Measurements from ENCODE around the gene XPR1. TPM values are rescaled to one million over a fixed set of nuclear protein-coding genes. Genes with fewer than 3 reads are reported as not detected.

The XPR1 gene
- total RNA-seq, 2 donors from 2014 or later, result 39.3 to 50.9 TPM

- no peaks in the 10 kb centered on the region for H3K36me3 ChIP-seq (ENCODE audit: control insufficient read depth, insufficient read depth, low read length)
- 95% methylated on average over 1 of the region's 1 CpG; no CpG with 5 or more reads in 1 of the 2 experiments for WGBS, 2 experiments (ENCODE audit: insufficient coverage in 1 of 2, insufficient read length in 1 of 2)
- no peak overlapping the region for H3K4me3 Mint-ChIP-seq
- H3K9me3 Mint-ChIP-seq, result no peaks in the 10 kb centered on the region
- H3K27ac ChIP-seq (ENCODE audit: low read depth, low read length), result no peak overlapping the region
- no peak overlapping the region for H3K27ac Mint-ChIP-seq
- no peak overlapping the region for H3K4me3 ChIP-seq (ENCODE audit: low read length)
- H3K9ac ChIP-seq (ENCODE audit: extremely low read depth, low read length, poor library complexity, severe bottlenecking), result no peak overlapping the region
- no peaks in the 10 kb centered on the region for H3K36me3 Mint-ChIP-seq (ENCODE audit: low read depth)
- H3K4me1 ChIP-seq (ENCODE audit: control insufficient read depth, insufficient read depth, low read length), result no peaks in the 10 kb centered on the region
- TF ChIP-seq CTCF (conservative IDR thresholded peaks at IDR 0.05), result no peak
- H3K9me3 ChIP-seq (ENCODE audit: control insufficient read depth, low read length), result no peaks in the 10 kb centered on the region
- H3K27me3 ChIP-seq (ENCODE audit: control insufficient read depth, insufficient read depth, low read length, poor library complexity, severe bottlenecking), result no peaks in the 10 kb centered on the region
- no peaks in the 10 kb centered on the region for H3K27me3 Mint-ChIP-seq (ENCODE audit: insufficient read depth)
- no peaks in the 10 kb centered on the region for H3K4me1 Mint-ChIP-seq
- no peak for DNase-seq
Observed at GRCh38 chr1:180800945-180801344, 169.1 kb downstream of the XPR1 start.

DNA sequence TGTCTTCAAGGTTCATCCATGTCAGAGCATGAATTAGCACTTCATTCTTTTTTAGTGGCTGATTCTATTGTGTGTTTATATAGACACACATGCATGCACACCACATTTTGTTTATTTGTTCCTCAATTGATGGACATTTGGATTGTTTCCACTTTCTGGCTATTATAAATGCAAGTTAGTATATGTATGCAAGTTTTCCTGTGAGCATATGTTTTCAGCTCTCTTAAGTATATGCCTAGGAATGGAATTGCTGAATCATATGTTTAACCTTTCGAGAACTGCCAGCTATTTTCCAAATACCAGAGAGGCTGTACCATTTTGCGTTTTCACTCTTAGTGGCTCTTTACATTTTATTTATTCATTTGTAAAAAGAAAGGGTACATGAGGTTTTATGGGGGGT lies 171.0 kb downstream of the XPR1 start:
- no peaks in the 10 kb centered on the region for H3K27me3 Mint-ChIP-seq (ENCODE audit: insufficient read depth)
- H3K4me1 ChIP-seq (ENCODE audit: control insufficient read depth, insufficient read depth, low read length), result no peaks in the 10 kb centered on the region
- no peaks in the 10 kb centered on the region for H3K4me1 Mint-ChIP-seq
- H3K9me3 ChIP-seq (ENCODE audit: control insufficient read depth, low read length), result no peaks in the 10 kb centered on the region
- no peaks in the 10 kb centered on the region for H3K36me3 ChIP-seq (ENCODE audit: control insufficient read depth, insufficient read depth, low read length)
- DNase-seq, result no peak
- no peaks in the 10 kb centered on the region for H3K9me3 Mint-ChIP-seq
- 97% methylated on average over 2 of the region's 2 CpGs; no CpG with 5 or more reads in 1 of the 2 experiments for WGBS, 2 experiments (ENCODE audit: insufficient coverage in 1 of 2, insufficient read length in 1 of 2)
- no peak overlapping the region for H3K4me3 Mint-ChIP-seq
- no peak for TF ChIP-seq CTCF (conservative IDR thresholded peaks at IDR 0.05)
- H3K27ac ChIP-seq (ENCODE audit: low read depth, low read length), result no peak overlapping the region
- no peak overlapping the region for H3K4me3 ChIP-seq (ENCODE audit: low read length)
- no peak overlapping the region for H3K27ac Mint-ChIP-seq
- no peaks in the 10 kb centered on the region for H3K27me3 ChIP-seq (ENCODE audit: control insufficient read depth, insufficient read depth, low read length, poor library complexity, severe bottlenecking)
- peaks cover 6% of the 10 kb centered on the region for H3K36me3 Mint-ChIP-seq (ENCODE audit: low read depth)
- no peak overlapping the region for H3K9ac ChIP-seq (ENCODE audit: extremely low read depth, low read length, poor library complexity, severe bottlenecking)

- Histone ChIP-seq H3K9ac (ENCODE audit: extremely low read depth, low read length, poor library complexity, severe bottlenecking) (no peak overlapping the region), H3K4me3 (ENCODE audit: low read length) (no peak overlapping the region), H3K27me3 (ENCODE audit: control insufficient read depth, insufficient read depth, low read length, poor library complexity, severe bottlenecking) (no peaks in the 10 kb centered on the region), H3K4me1 (ENCODE audit: control insufficient read depth, insufficient read depth, low read length) (no peaks in the 10 kb centered on the region), H3K36me3 (ENCODE audit: control insufficient read depth, insufficient read depth, low read length) (peaks cover 9% of the 10 kb centered on the region), H3K9me3 (ENCODE audit: control insufficient read depth, low read length) (peaks cover 7% of the 10 kb centered on the region), H3K27ac (ENCODE audit: low read depth, low read length) (no peak overlapping the region)
- H3K9me3 Mint-ChIP-seq, result no peaks in the 10 kb centered on the region
- H3K27ac Mint-ChIP-seq, result no peak overlapping the region
- no peak for TF ChIP-seq CTCF (conservative IDR thresholded peaks at IDR 0.05)
- DNase-seq, result no peak
- H3K36me3 Mint-ChIP-seq (ENCODE audit: low read depth), result peaks cover 13% of the 10 kb centered on the region
- H3K4me3 Mint-ChIP-seq, result no peak overlapping the region
- H3K27me3 Mint-ChIP-seq (ENCODE audit: insufficient read depth), result no peaks in the 10 kb centered on the region
- H3K4me1 Mint-ChIP-seq, result no peaks in the 10 kb centered on the region
Observed at GRCh38 chr1:180805316-180805715, 173.5 kb downstream of the XPR1 start.
